Germinal center (tissue), 1 donor: ENCODE measurements around the gene ESAM.

Experiments used
- DNase-seq: peaks from one replicate; pipeline ENCODE4 v3.0.0; 2012; ENCODE audit warnings: mixed read lengths, low spot score

Gene ESAM

GRCh38 chr11:124752471-124753102 is 9.5 kb downstream of the ESAM start:
- no peak for DNase-seq

GRCh38 chr11:124751741-124752470 is 10.2 kb downstream of the ESAM start, which contains the start of gene VSIG2:
VSIG2 (minus strand) TSS chr11:124752255; CDS start chr11:124752137, 118 bp downstream.
- DNase-seq = no peak

- no peak for DNase-seq
Measured at GRCh38 chr11:124751391-124751740, 10.7 kb downstream of the ESAM start.

DNA sequence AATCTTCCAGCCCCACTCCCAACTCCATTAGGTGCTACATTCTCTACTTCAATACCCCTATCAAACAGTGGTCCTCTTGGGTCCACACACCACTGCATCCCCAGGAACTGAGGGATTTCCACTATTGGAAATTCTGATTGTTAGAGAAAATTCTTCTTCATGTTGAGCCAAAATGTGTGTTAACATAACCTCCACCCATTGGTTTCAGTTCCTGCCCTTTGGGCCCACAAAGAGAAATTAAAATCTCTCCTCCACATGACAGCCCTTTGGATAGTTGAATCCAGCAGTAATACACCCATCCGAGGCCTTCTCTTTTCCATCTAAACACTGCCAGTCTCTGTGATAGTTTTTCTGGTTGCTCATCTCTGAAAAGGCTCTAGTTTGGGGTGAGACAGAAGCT is 12.2 kb downstream of the ESAM start:
- no peak for DNase-seq

DNA sequence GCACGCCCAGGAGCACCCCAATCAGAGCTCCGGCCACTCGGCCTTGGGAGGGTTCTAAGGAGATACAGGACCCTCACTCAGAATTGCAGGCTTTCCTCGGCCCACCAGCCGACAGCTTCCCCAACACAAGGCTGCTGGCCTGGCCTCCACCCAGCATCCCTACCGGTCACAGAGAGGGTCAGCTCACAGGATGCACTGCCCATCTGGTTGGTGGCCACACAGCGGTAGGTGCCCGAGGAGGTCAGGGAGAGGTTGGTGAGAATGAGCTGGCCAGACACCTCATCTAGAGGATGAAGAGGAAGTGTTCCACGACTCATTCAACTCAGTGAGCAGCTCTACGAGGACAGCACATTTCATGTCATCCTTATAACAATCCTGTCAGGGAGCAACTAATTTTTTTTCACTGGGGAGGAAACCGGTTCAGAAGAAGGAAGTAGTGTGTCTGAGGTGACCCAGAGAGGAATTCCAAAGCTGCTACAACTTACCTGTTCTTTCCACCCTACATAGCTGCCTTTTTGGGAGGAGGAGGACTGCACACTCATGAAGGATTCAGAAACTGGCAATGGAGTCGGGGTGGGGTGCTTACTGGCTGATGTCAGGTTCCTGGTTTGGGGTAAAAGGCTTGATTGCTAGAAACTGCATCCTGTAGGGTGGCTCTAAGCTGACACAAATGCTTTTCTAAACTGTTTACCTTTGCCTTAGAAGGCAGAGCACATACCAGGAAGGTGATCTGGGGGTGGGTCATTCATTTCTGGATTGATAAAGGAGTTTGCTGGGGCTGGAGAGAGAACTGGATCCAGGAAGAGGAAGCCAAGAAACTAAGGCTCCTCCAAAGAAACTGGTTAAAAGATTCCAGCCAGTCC is 13.4 kb downstream of the ESAM start:
- DNase-seq = no peak

DNA sequence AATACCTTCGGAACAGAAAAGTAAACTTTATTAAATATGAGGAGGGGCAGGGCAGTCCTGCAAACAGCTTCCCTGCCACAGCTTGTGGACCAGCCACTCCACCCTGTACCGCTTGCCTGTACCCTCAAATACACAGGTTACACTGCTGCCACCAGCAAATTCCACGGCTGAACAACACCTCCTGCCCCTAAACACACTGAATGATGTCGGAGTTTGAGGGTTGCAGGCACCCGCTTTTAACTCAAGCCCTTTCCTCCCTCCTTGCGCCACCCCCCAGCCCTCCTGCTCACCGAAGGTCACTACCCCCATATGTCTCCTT is 14.0 kb downstream of the ESAM start:
- no peak for DNase-seq

GRCh38 chr11:124747406-124748099 is 14.5 kb downstream of the ESAM start:
- DNase-seq = no peak

GRCh38 chr11:124746621-124747243 is 15.4 kb downstream of the ESAM start:
- peak; percentile 94 for DNase-seq

DNA sequence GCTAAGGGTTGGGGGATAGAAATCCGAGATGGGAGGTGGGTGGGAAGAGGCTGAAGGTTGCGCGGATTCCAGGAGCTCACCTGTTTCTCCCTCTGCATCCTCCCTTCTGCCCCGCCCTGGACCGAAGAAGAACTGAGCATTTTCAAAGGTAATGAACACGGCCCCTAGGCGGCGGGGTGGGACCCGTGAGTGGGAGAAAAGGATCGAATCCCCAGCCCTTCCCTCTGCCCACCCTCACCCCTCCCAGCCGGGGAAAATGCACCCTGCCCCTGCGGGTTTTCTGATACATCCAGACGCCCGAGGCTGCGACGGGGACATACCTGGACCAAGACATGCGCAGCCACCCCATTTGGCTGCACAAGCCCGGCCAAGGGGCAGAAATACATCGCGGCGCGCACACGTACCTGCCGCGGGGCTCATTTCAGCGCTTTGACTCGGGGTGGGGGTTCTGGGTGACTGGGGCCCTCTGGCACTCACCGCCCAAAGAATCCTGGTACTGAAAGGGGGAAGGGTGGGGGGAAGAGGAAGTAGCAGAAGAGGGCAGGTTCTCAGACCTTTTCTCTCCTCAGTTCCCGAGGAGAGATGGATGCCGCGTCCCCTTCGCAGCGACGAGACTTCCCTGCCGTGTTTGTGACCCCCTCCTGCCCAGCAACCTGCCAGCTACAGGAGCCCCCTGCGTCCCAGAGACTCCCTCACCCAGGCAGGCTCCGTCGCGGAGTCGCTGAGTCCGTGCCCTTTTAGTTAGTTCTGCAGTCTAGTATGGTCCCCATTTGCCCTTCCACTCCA is 16.1 kb downstream of the ESAM start:
- peak; percentile 72 for DNase-seq

GRCh38 chr11:124745270-124745834 is 16.7 kb downstream of the ESAM start:
- DNase-seq = no peak

- no peak for DNase-seq
Measured at GRCh38 chr11:124743050-124743449, 19.0 kb downstream of the ESAM start.

GRCh38 chr11:124742555-124742954 is 19.5 kb downstream of the ESAM start:
- DNase-seq = no peak

DNA sequence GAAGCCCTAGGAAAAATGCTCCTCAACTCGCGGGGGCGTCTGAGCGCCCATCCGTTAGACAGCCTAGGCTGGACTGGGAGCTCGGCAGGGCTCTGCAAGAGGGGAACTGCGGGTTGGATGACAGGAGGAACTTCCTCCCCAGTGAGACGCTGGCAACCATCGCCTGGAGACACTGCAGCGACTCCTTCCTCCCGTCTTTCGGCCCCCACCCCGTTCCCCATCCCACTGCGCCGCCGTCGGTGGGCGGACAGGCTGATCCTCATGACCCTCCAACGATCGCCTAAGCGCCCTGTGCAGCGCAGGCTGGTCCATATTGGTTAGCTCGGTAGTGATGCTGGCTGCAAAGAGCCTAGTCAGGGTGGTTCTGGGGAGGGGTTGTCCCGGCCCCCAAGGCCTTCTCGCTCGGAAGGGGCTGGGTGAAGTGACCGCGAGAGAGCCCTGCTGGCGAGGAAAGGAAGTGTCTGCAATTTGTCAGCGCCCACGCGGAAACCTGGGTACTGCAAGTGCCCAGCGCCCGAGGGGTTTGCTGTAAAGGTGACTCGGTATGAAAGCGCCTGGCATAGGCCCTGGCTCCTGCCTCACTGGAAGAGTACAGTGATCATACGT is 21.7 kb downstream of the ESAM start:
- DNase-seq = peak; percentile 65

GRCh38 chr11:124739479-124740276 is 22.4 kb downstream of the ESAM start, which contains the start of gene NRGN:
NRGN (plus strand) TSS chr11:124739942; CDS start chr11:124740085, 143 bp downstream.
- DNase-seq = peak; percentile 93

DNA sequence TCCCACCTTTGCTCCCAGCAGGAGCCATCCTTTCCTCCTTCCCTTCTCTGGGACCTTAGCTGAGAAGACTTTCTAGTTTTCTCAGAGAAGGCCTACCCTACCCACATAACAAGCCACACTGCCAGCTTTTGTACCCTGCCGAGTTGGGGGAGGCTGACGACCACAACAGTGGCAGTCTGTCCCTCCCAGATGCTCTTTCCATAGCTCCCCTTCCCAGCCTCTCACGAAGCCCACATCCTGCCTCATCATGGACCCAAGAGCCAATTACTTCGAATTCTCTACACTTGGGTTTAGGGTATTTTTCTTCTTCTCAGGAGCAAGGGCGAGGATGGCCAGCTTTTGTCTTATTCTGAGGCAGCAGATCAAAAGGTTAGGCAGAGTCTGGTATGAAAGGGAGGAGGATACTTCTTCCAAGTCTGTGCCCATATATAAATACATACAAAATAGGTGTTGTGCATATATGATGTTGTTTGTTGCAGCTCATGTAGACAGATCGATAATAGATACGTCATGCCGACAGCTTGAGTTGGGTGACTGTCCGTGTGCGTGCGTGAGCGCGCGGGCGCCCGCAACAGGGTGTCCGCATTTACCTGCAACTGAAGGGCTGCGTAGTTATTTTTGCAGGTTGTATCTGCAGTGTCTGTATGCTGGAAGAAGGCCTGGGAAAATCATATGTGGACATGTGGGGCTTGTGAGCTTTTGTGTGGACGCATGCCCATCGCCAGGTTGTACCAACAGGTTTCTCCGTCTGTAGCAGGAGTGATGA is 23.2 kb downstream of the ESAM start:
- DNase-seq = no peak

- DNase-seq = no peak
Measured at GRCh38 chr11:124737638-124738305, 24.3 kb downstream of the ESAM start.

- DNase-seq = no peak
Measured at GRCh38 chr11:124736736-124737135, 25.4 kb downstream of the ESAM start.

GRCh38 chr11:124732230-124732629 is 29.9 kb downstream of the ESAM start:
- no peak for DNase-seq
